ENCODE measurements around the gene TNRC18.
"Not testable (repeated sequence)": the region's sequence is repeated elsewhere in the genome, so short reads cannot be mapped to it uniquely, and the experiment has no call there.

Gene TNRC18

DNA sequence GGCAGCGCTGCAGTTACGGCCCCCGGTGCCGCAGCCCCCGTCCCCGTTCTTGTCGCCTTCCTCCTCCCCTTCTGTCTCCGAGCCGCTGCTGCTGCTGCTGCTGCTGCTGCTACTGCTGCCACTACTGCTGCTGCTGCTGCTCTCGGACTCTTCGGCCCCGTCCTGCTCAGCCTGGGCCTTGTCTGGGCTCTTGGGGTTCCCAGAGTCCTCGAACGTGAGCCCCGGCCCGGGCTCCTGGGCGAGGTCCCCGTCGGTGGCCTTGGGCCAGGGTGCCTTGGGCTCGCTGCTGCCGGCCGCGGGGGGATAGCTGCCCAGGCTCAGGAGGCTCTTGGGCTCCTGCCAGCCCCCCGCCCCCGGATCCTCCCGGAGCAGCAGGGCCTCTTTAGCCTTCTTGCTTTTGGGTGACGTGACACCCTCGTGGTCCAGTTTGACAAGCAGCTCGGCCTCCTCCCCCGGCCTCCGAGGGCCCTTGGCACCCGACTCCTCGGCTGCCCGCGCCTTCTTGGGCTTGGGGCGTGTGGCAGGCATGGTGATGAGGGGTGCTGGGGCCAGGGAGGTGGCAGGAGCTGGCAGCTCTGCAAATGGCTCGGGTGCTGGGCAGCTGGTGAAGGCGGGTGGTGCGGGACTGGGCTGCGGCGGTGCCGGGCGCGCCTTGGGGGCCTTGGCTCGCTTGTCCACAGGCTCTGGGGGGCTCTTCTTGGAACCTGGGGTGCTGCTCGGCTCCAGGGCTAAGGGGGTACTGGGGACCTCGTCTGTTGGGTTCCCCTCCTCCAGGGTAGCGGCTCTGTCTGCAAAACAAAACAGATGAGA, 110.4 kb downstream of the TNRC18 start:
- DNase-seq, result not testable (repeated sequence)

DNA sequence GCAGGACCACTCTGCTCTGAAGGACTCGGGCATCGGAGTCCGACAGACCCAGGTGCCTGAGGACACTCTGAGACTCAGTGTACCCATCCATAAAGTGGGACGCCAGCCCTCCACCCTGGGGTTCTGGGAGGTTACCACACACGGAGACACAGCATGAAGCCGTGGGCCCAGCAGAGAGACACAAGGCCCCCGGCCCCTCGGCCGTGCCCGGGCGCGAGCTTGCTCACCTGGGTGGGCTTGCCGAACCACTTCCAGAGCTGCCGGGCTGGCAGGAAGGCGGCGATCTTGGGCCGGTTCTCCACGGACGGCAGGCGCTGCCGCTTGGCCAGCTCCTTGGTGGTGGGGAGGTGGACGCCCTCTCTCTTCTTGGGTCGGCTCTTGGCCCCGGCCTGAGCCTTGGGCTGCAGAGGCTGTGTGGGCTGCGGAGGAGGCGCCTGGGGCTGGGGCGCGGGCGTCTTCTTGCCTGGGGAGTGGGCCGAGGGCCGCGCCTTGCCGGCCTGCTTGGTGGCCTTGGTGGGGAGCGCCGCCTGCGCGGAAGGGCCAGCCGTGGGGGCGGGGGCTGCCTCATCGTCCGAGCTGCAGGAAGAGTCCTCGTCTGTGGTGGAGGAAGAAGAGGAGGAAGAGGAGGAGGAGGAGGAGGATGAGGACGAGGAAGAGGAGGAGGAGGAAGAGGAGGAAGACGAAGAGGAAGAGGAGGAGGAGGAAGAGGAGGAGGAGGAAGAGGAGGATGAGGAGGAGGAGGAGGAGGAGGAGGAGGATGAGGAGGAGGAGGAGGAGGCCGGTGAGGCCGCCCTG, 111.2 kb downstream of the TNRC18 start:
- DNase-seq, result not testable (repeated sequence)

DNA sequence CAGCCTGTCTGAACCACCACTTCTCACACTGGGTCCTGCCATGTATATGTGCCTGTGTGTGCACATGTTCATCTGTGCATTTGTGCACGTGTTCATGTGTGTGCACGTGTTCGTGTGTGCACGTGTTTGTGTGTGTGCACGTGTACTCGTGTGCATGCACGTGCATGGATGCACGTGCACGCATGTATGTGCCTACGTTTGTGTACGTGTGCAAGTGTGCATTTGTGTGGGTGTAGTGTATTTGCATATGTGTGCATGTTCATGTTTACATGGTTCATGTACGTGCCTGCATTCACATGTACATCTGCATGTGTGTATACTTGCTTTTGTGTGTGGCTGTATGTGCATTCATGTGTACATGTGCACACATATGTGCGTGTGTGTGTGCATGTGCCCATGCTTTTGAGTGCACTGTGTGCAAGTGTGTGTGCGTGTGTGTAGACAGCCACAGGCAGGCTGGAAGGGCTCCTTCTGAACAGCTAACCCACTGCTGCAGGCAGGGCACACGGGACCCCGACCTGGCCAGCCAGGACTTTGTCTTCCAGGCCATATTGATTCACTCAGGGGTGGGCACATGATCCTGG, 112.7 kb downstream of the TNRC18 start:
- DNase-seq, result no peak

DNA sequence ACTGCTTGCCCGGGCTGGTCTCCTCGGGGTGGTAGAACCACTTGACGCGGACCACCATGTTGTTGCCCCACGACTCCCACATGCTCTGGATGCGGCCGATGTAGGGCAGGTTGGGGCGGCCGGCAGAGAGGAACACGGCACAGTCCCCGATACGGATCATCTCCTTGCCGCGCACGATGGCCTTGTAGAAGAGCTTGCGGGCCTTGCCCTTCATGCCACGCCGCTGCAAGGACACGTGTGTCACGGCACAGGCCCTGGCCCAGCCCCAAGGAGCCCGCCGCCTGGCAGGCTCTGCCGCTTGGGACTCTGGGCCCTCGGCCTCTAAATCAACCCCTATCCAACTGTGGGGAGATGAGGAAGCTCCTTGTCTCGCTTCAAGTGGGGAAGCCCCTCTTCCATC, 114.5 kb downstream of the TNRC18 start:
- no peak for DNase-seq

DNA sequence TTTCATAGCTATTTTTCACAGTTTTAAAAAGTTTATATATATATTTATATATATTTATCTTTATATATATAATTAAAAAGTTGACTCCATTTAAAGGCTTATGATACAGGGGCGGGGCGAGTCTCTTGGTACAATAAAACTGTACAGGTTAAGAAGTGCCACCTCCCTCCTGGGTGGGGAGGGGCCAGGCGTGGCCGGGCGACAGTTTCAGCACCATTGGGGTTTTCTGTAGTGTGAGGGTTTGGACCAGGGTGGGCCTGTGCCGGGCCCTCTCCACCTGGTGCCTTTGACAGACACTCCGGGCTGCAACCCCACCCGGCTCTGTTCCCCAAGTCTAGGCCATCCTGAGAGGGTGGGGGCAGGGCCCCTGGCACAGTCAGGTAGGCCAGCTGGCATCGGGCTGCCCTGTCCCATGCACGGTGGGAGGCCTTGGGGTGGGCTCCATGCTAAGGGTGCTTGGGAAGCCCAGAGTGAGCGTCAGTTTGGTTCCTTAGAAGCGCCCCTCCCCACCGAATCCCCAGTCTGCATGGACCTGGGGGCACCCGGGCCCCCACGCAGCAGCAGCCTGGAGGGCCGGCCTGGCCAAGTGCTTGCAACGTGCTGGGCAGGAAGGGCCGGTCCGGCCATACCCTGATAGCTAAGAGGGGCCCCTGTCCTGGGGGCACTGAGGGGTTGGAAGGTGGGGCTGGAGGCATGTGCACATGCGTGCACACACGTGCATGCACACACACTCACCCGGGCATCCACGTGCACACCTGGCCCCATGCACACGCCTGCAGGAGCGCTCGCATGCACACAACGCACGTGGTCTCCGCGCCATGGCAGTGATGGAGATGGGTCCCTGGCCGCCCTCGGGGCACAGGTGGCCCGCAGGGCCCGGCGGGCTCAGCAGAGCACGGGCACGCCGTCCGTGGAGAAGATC, 116.2 kb downstream of the TNRC18 start:
- not testable (repeated sequence) for DNase-seq

DNA sequence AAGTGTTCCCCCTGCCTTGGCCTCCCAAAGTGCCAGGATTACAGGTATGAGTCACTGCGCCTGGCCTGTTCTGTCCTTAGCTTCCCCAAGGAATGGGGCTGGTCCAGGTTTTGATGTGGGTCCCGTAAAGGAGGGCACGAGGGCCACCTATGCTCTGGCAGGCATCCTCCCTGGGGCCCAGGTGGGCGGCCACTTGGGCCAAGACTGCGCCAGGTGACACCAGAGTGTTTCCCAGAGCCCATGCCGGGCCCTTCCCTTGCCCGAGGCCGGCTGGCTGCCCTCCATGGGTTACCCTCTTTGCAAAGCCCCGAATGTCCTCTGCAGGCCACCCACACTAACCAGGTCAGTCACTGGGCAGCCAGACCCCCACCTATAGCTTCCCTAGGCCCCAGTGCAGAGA, 118.6 kb downstream of the TNRC18 start:
- DNase-seq, result not testable (repeated sequence)

DNA sequence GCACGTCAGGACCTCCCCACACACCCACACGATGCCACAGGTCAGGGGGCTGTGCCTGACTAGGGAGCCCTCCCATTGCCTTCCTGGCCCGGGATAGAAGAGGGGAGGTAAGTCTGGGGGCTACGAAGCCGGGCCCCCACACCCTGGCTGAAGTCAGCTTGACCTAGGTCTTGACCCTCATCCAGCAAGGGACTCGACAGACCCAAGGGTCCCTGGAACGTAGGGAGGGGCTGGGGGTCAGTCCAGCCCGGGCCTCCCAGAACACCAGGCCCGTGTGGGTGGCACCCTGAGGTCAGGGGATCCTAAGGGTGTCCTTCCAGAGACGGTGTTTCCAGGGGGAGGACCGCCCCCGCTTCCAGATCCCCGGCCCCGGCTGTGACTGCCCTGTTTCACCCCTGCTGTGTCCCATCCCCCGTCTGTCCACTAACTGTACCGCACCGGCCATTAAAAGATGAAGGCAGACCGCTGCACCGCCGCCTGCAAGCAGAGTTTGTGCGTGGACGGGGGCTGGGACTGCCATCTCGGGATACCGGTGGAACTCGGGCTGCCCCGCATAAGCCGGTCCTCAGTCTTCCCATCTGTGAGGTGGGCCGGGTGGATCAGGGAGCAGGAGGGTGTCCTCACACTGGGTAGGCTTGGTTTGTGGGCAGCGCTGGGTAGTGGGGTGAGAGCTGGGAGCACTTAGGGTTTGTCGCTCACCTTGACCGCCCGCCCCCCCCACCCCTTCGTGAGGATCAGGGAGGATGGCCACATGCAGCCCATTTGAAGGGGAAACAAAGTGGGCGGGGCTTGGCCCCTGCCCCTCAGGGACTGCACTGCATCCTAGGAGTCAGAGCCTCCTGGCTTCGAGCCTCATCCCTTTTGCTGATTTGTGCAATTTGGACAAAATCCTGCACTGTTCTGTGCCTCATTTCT, 119.8 kb downstream of the TNRC18 start:
- no peak for DNase-seq

DNA sequence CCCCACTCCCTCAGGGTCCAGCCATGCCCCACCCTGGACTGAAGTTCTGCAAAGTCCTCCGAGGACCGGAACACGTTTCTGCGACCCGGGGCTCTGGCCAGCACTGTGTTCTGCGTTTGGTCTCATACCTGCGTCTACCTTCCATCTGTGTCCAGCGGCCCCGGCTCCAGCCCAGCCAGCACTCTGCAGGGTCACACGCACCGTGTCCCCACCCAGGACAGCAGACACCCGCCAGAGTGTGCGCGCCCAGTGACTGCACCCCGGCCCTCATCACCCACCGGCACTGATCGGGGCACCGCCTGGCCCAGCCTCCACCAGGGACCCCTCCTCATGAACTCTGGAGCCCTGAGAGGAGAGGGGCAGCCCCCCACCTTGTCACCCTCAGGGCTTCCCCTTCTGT, 120.6 kb downstream of the TNRC18 start:
- DNase-seq, result no peak

DNA sequence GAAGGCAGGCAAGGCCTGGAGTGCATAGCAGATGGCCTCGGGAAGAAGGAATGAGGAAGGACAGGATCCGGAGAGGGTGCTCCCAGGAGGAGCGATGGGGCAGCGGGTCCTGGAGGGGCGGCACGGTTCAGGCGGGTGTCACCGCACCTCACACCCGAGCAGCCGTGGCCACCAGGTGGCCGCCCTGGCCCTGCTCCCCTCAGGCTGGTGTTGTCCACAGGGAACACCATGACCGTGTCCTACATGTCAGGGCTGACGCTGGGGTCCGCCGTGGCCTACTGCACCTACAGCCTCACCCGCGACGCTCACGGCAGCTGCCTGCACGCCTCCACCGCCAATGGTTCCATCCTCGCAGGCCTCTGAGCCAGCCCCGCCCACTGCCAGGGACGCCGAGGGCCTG, 121.1 kb downstream of the TNRC18 start:
- no peak for DNase-seq

DNA sequence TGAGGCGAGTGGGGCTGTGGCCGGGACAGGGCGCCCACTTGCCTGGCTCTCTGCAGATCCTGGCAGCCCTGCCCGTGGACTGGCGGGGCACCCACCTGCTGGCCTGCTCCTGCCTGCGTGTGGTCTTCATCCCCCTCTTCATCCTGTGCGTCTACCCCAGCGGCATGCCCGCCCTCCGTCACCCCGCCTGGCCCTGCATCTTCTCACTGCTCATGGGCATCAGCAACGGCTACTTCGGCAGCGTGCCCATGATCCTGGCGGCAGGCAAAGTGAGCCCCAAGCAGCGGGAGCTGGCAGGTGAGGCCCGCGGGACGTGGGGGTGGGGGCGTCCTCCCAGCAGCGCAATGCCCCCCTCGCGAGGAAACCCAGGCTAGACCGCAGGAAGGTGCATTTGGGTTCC, 123.3 kb downstream of the TNRC18 start:
- DNase-seq, result no peak

DNA sequence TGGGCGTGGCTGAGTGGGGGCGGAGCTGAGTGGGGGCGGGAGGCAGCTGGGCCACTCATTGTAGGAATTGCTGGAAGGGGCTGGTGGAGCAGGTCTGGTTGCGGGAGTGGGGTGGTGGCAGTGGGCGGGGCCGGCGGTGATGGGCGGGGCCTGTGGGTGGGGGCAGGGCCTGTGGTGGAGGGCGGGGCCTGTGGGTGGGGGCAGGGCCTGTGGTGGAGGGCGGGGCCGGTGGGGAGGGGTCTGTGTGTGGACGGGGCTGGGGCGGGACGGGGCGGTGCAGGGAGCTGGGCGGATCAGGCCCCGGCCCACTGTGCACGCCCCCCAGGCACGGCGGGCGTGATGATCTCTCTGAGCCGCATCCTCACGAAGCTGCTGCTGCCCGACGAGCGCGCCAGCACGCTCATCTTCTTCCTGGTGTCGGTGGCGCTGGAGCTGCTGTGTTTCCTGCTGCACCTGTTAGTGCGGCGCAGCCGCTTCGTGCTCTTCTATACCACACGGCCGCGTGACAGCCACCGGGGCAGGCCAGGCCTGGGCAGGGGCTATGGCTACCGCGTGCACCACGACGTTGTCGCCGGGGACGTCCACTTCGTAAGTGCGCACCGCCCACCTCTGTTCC, 126.9 kb downstream of the TNRC18 start:
- DNase-seq, result peak; percentile 58

DNA sequence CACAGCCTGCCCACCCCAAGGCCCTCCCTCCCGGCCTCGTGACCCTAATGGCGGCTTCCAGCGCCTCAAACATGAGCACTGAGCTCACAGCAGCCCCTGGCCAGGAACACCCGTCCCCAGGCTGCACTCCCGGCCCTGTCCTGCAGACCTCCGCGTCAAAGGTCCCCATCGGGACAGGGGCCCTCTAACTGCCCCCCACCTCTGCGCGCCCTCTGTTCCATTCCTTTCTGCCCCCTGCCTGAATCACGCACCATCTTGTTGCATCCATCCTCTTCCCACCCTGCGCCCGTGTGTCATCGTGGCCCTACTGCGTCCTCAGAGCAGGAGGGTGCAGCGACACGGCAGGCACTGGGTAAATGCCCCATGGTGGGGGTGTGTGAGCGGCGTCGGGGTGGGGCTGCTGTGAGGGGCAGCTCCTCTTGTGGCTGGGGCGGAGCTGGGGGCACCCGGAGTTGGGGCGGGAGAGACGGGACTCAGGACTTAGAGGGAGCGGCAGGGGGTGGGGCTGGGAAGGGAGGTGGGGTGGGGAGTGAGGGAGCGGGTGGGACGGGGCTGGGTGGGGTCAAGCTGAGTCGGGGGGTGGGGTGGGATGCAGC, 127.5 kb downstream of the TNRC18 start:
- no peak for DNase-seq

DNA sequence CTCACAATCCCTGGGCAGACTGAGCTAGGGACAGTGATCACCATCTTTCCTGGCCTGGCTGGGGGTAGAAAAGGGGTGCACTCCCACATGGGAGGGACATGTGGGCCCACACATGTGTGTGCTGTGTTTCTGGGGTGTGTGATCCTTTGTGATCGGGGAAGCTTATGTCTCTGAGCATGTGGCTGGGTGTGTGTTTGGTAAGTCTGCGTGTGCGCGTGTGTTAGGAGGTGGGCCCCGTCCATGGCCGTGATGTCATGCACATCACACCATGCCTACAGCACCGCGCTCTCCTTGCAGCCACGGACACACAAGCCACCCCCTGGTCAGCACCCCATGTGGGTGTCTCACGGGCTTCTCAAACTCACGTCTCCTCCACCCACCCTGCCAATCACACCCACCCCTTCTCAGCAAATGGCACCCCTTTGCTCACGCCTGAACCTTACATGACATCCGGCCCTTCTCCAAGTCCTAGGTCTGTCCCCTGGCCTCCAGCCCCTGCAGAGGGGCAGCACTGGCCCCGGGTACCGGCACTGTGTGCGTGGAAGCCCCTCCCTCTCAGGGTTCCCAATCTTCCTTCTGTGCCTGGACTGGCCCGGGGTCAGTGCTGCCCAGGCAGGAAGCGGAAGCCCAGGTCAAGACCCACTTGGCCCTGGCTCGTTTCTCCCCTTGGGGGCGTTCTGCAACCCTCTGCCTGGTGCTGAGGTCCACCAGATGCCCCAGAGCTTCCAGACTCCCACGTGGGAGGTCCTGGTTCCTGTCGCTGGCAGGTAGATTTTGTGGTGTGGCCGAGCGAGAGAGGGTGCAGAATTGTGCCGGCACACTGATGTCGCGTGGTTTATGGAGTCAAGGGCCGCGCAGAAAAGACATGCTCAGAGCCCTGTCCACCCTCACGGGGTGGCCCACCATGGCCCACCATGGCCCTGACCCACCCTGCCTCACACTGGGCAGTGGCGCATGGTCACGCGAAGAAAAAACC, 128.3 kb downstream of the TNRC18 start:
- DNase-seq, result no peak

DNA sequence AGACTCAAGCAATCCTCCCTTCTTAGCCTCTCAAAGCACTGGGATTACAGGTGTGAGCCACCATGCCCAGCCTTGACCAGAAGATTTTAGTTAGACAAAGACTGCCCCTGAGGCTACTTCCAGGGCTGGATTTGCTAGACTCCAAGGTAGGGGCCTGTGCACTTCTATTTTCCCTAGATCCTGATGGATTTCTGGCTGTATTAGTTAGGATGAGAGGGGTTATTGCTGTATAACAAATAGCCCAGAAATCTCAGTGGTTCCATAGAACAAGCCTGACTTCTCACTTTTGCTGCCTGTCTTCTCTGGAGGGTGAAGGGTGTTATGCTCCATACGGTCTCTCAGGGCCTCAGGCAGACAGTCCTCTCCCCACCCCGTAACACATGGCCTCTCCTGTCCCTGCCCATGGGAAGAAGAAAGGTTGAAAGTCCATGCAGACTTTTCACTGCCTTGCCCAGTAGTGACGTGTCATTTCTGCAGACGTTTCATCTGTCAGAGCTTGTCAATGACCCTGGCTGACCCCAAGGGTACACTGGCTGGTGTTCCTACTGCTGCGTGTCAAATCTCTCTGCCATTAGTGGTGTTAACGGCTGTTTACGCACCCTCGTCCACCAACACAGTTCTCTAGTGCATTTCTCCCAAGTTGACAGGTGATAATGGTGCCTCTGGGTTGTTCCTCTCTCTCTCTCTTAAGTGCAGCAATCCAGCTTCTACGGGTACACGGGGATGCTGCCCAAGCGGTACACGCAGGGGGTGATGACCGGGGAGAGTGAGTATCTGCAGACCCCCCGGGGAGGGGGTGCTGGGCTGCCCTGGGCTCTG, 129.3 kb downstream of the TNRC18 start:
- DNase-seq, result no peak

DNA sequence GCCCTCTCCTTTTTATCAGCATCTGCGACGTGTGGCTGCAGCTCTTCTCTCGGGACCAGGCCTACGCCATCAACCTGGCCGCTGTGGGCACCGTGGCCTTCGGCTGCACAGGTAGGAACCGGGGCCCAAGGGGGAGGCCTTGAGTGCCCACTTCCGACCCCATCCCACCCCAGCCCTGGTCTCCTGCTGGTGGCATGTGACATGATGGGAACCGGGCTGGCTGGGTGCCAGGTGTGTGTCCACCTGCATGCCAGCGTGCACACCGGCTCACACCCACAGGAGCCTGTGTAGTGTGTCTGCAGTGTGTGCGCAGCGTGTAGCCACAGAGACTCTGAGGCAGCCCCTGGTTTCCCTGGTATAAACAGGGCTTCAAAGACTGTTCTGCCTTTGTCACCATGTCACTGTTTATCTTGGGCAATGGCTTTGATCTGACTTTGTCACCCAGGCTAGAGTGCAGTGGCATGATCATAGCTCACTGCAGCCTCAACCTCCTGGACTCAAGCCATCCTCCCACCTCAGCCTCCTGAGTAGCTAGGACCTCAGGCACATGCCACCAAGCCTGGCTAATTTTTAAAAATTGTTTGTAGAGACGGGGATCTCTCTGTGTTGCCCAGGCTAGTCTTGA, 131.8 kb downstream of the TNRC18 start:
- DNase-seq, result not testable (repeated sequence)

DNA sequence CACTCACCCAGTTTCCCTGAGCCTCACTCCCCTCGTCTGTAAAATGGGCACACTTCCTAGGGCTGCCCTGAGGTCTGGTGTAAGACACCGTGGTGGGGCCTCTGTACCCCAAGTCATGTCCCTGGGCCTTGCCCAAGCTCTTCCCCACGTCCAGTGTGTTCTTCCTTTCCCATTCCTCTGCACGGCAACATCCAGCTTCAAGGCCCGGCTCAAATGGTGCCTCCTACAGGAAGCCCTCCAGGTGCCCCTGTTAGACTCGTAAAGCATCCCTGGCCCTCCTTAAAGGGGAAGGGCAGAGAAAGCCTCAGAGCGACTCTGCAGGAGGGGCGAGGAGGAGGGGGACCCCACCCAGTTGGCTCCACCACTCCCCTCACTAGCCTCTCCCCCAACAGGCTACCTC, 132.3 kb downstream of the TNRC18 start:
- no peak for DNase-seq

DNA sequence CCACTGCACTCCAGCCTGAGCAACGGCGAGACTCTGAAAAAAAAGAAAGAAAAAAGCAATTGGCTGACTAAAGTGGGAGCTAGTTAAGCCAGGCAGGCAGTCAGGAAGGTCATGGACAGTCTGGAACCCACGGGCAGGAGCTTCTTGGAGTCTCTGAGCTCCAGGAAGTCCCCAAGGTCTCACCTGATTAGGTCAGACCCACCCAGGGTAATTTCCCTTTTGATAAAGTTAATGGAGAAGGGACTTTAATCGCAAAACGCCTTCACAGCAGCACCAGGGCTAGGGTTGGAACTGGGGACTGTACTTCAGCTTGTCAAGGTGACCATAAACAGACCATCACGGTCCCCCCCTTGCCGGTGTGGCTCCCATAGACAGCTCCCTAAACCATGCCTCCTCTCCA, 134.3 kb downstream of the TNRC18 start:
- DNase-seq, result no peak

DNA sequence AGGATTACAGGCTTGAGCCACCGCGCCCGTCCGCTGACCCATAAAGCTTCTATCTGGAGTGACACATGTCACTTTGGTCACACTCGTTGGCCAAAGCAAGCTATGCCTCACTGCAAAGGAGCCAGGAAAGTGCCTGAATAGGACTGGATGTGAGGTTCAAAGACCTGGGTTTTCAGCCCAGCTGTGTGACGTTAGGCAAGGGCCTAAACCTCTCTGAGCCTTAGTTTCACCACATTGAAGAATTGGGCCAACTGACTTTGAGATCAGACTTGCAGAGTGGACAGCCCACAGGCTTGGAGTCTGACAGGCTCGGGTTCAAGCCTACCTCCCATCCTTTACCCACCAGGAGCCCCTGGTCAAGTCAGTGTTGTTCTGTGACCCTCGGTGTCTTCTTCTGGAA, 135.1 kb downstream of the TNRC18 start:
- not testable (repeated sequence) for DNase-seq

Data from activated effector memory CD4-positive, alpha-beta T cell treated with Interleukin-2 at 50 U/mL for 16 hours (primary cell).